EH (cell line): Measurements from ENCODE around the gene TADA3.

ENCODE experiments used
- DNase-seq: peaks from one replicate; pipeline ENCODE4 v3.0.0-alpha.2; 2015; ENCODE audit warnings: low read depth

TADA3 gene

GRCh38 chr3:9792405-9793160, at the start of gene TADA3, which contains the start of gene ARPC4:
Gene TADA3, minus strand, starts transcription at chr3:9792473. Its CDS starts 1,007 bp downstream, at chr3:9791466.
Gene ARPC4, plus strand, starts transcription at chr3:9793082. Its CDS starts 40 bp downstream, at chr3:9793122.
- peak; percentile 97 for DNase-seq

GRCh38 chr3:9841015-9841414, 48.7 kb upstream of the TADA3 start:
- DNase-seq, result no peak

GRCh38 chr3:9838856-9839255, 46.6 kb upstream of the TADA3 start:
- DNase-seq, result no peak

GRCh38 chr3:9837701-9838582, 45.7 kb upstream of the TADA3 start:
- DNase-seq, result no peak

GRCh38 chr3:9834520-9835380, 42.5 kb upstream of the TADA3 start:
- no peak for DNase-seq

GRCh38 chr3:9833078-9833477, 40.8 kb upstream of the TADA3 start:
- DNase-seq, result no peak

- DNase-seq, result no peak
These were observed 39.0 kb upstream of the TADA3 start for GRCh38 chr3:9831253-9831652.

GRCh38 chr3:9828801-9829755, 36.8 kb upstream of the TADA3 start:
- DNase-seq, result no peak

GRCh38 chr3:9826815-9827573, 34.7 kb upstream of the TADA3 start:
- peak; percentile 46 for DNase-seq

- no peak for DNase-seq
These were observed 33.3 kb upstream of the TADA3 start for GRCh38 chr3:9825451-9826040.

- DNase-seq, result peak; percentile 34
These were observed 28.7 kb upstream of the TADA3 start for GRCh38 chr3:9820946-9821345.

- no peak for DNase-seq
These were observed 28.3 kb upstream of the TADA3 start for GRCh38 chr3:9820543-9820942.

GRCh38 chr3:9818666-9819335, 26.5 kb upstream of the TADA3 start:
- no peak for DNase-seq

- DNase-seq, result no peak
These were observed 25.2 kb upstream of the TADA3 start for GRCh38 chr3:9817436-9817835.

GRCh38 chr3:9815986-9816385, 23.7 kb upstream of the TADA3 start:
- DNase-seq, result no peak

- DNase-seq, result no peak
These were observed 20.7 kb upstream of the TADA3 start for GRCh38 chr3:9812870-9813483.

- peak; percentile 15 for DNase-seq
These were observed 18.6 kb upstream of the TADA3 start for GRCh38 chr3:9810846-9811245.

GRCh38 chr3:9810433-9810770, 18.1 kb upstream of the TADA3 start:
- DNase-seq, result no peak
